Muscle of arm (tissue), 12 donors: ENCODE measurements around the gene POLA2. TPM values are rescaled to one million over a fixed set of nuclear protein-coding genes. Genes with fewer than 3 reads are reported as not detected.
A peak's percentile ranks its signal among the peaks of the same experiment; 100 is the strongest.
"Not testable (repeated sequence)": the region's sequence is repeated elsewhere in the genome, so short reads cannot be mapped to it uniquely, and the experiment has no call there.

Experiments used
- DNase-seq: peaks from one replicate; pipeline ENCODE4 v3.0.0-alpha.2; 2013
- polyA plus RNA-seq, 12 donors: library from polyadenylated mRNA; unstranded; fragments of 120-200 nt; gene quantifications; one replicate each; pipeline ENCODE4 v1.2.1, GENCODE V29; 2013; ENCODE audit not compliant: insufficient read length in 12 of 12

The POLA2 gene
- polyA plus RNA-seq, 12 donors, result 30.7 to 52.6 (median 39.3) TPM; not detected in 1

DNA sequence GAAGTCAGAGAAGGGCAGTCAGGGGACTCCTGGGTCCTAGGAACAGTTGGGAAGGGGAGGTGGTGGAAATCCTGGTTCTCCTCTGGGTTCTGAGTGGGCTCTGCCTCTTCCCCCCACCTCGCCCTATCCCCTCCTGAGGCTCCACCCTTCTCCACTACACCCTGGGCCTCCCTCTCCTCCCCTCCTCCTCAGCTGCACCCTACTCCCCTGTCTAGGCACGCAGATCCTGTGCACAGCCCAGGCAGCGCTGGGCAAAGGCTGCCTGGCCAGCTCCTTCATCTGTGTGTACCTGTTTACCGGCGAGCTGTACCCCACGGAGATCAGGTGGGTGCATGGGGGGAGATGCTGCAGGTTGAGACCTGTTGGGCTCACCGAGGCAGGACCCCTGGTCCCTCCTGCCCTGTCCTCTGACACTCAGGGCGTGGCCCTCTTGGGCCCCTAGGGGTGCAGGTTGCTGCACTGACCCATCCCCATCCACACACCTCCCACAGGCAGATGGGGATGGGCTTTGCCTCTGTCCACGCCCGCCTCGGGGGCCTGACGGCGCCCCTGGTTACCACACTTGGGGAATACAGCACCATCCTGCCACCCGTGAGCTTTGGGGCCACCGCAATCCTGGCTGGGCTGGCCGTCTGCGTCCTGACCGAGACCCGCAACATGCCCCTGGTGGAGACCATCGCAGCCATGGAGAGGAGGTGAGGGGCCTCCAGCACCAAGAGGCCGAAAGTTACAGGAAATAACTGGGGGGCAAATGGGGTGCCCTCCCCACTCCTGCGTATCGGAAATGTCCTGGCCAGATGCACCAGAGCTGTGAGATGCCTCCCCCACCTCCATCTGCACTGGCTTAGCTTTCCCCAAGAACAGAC lies 25.3 kb upstream of the POLA2 start:
- DNase-seq, result no peak

DNA sequence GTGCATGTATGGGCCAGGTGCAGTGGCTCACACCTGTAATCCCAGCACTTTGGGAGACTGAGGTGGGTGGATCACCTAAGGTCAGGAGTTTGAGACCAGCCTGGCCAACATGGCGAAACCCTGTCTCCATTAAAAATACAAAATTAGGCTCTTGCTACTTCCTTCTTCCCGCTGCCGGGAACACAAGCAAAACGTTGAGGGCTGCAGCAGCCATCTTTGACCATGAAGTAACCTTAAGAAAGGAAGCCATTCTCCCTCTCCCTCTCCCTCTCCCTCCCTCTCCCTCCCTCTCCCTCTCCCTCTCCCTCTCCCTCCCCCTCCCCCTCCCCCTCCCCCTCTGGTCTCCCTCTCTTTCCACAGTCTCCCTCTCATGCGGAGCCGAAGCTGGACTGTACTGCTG lies 23.5 kb upstream of the POLA2 start:
- not testable (repeated sequence) for DNase-seq

DNA sequence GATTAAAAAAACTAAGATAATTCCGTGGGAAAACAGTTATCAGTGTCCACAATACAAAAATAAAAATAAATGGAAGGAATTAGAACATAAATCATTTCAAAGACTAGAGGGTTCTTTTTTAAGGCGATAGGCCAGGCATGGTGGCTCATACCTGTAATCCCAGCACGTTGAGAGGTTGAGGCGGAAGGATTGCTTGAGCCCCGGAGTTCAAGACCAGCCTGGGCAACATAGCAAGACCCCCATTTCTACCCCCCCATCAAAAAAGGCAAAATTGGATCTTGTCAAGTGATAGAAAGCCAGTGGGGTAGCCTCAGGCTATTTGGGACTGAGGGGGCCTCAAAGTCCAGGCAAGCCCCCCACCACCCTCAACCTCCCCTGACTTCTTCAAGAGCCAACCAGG lies 20.6 kb upstream of the POLA2 start:
- DNase-seq, result no peak

DNA sequence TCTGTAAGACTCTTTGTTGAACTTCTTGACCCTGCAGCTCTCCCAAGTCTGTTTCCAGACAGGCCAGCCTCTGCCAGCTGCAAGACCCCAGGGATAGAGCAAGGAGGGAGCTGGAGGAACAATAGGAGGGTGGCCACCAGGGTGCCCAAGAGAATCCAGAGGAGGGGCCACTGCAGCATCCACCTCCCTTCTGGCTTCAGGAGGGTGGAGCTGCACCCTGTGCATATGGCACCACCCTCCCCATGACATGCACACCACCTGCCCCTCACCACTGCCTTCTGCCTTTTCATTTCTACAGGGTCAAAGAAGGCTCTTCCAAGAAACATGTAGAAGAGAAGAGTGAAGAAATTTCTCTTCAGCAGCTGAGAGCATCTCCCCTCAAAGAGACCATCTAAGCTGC lies 20.1 kb upstream of the POLA2 start:
- no peak for DNase-seq

DNA sequence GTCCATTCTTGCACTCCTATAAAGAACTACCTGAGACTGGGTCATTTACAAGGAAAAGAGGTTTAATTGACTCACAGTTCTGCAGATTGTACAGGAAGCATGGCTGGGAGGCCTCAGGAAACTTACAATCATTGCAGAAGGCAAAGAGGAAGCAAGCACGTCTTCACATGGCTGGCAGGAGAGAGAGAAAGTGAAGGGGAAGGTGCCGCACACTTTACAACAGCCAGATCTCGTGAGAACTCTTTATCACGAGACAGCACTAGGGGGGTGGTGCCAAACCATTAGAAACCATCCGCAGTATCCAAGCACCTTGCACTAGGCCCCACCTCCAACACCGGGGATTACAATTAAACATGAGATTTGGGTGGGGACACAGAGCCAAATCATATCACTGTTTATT lies 19.4 kb upstream of the POLA2 start:
- no peak for DNase-seq

DNA sequence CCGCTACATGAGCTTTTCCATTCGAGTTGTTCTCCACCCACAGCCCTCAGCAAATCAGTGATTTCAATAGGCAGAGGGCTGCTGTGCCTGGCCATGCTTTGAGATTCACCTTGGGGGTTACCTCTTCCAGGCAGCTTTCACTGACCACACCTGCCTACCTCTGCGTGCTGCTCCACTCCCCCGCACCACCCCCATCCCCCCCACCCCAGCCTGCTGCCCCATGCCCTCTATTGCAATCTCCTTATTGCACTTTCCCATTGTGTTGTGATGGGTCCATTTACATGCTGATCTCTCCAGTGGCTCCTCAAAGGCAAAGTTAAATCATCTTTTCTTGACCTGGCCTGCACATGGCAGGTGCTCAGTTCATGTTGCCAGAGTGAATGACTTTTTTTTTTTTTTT lies 18.0 kb upstream of the POLA2 start:
- DNase-seq, result no peak

DNA sequence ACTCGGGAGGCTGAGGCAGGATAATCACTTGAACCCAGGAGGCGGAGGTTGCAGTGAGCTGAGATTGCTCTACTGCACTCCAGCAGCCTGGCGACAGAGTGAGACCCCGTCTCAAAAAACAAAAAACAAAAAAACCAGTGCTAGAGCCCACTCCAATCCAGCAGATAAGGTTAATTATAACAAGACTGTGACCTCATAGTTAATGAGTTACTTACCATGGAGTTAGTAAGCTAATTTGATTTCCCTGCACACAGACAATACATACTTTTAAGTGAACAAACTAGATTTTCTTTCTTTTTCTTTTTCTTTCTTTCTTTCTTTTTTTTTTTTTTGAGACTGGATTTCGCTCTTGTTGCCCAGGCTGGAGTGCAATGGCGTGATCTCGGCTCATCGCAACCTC lies 16.7 kb upstream of the POLA2 start:
- DNase-seq, result not testable (repeated sequence)

DNA sequence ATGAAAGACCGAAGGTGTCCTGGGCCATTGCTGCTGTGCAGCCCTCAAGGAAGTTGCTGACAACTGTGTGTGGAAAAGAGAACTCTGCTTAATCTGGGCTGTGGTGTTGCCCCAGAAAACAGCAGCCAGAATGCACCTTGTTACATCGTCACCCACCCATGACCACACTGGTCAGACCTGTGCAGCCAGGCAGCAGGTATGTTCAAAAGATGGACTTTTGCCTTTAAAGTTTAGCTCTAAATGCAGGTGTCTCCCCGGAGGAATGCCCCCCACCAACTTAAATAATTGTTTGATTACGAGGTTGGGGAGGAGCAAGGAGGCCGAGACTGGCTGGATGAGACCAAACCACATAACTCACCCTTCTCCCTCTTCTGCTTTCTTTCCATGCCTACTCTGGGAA lies 15.3 kb upstream of the POLA2 start:
- DNase-seq, result no peak

DNA sequence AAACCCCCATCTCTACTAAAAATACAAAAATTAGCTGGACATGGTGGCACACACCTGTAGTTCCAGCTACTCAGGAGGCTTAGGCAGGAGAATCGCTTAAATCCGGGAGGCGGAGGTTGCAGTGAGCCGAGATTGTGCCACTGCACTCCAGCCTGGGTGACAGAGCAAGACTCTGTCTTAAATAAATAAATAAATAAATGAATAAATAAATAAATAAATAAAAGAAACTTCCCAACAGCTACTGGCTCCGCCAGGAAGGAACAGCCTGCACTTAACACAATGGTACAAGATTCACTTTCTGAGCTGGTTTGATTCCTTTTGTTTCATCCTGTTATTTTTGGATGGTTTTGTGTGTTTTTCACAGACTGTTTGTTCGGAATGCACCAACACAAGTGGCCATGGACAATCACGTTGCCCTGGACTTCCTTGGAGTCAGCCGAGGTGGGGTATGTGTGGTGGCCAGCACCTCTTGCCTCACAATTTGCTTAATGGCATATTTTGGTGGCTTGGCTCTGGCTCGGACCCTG lies 13.5 kb upstream of the POLA2 start:
- DNase-seq, result not testable (repeated sequence)

DNA sequence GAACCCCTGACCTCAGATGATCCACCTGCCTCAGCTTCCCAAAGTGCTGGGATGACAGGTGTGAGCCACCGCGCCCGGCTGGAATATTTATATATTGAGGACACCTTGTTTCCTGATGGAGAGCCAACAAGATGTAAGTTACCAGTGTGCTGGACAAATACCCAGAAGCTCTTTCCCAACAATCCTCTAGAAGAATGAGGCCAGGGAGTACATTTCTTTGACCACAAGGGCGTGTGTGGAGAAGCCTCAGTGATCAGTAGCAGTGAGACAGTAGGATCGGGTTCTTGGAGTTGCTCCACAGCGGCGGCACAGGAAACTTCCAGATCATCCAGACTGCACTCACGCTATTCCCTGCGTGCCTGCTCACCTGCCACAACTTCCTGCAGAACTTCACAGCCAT lies 10.3 kb upstream of the POLA2 start:
- DNase-seq, result no peak

DNA sequence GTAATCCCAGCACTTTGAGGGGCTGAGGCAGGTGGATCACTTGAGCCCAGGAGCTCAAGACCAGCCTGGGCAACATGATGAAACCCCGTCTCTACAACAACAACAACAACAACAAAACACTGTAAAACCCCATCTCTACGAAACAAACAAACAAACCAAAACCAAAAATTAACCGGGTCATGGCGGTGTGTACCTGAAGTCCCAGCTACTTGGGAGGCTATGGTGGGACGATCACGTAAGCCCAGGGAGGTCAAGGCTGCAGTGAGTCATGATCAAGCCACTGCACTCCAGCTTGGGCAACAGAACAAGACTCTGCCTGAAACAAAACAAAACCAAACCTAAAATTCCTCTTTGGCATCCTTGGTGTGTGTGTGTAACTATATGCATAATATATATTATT lies 7.0 kb upstream of the POLA2 start:
- DNase-seq, result no peak

DNA sequence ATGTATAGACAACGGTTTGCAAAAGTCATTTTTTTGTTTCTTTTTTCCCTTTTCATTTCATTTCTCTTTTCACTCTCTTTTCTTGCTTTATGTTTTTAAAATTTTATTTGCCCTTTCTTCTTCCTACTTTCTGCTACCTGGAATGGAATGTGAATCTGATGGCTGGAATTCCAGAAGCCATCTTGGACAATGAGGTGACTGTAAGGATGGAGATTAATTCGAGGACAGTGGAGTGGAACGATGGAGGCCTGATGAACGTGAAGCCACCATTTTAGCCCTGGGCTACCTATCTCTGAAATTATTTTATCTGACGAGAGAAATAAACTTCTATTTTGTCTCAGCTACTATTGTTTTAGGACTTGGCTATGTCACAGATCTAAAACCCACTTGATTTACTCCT lies 2.8 kb upstream of the POLA2 start:
- DNase-seq, result no peak

DNA sequence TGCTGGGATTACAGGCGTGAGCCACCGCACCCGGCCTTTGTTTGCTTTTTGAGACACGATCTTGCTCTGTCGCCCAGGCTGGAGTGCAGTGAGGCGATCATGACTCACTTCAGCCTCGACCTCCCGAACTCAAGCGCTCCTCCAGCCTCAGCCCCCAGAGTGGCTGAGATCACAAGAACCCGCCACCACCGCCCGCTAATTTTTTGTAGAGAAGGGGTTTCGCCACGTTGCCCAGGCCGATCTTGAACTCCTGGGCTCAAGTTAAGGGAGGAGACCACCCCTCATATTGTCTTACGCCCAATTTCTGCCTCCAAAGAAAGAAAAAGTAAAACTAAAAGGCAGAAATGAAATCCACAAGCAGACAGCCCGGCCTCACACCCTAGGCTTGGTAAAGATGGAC lies 1.5 kb upstream of the POLA2 start:
- DNase-seq, result no peak

DNA sequence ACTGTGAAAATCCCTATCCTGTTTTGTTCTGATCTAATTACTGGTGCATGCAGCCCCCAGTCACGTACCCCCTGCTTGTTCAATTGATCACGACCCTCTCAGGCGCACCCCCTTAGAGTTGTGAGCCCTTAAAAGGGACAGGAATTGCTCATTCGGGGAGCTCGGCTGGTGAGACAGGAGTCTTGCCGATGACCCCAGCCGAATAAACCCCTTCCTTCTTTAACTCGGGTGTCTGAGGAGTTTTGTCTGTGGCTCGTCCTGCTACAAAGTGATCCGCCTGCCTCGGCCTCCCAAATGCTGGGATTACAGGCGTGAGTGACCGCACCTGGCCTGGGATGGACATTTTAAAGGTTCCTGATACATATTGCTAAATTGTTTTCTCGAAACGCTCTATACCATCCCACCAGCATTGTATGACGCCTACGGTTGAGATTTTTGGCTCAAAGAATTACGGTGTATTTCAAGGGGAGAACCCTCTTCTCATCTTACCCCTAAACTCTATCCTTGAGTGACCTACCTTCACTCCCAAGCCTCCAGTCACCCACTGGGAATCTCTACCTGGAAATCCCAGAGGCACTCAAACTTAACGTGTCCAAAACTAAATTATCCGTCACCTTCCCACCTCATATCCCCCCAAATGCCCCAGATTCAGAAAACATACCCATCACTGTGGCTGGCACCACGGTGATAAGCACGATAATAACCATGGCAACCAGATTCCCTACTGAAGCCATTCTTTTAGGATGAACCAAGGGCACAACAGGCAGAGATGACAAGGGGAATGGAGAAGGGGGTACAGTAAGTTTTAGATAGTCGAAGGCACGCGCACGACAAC lies 789 bp upstream of the POLA2 start:
- no peak for DNase-seq

DNA sequence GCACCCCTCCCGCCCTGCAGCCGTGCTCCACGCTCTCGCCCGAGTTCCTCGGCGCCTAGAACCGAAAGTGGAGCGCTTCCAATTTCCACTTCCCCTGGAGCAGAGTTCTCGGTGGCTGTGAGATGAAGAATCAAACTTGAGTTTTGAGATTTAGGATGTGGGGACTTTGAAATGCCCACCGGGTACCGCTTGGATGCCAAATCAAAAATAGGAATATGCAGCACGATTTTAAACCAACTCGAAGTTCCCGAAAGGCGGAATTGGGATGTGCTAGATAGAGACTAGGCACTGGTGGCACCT lies 569 bp downstream of the POLA2 start:
- DNase-seq, result no peak

DNA sequence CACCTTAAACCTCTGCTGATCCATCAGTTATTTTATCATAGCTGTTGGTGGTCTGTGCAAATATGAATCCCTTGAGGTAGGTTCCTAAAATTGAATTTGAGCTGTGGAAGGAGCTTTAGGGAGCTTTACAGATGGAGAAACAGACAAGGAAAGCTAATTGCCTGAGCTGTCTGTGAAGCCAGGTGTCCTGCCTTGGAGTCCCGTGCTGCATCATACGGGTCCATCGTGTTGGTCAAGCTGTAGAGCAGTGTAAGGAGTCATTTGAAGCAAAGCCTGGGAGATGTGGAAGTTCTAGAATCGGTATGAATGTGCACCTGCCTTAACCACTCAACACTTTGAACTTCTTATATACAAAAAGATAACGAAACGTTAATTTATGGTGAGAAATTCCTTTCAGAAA lies 1.0 kb downstream of the POLA2 start:
- DNase-seq, result no peak

DNA sequence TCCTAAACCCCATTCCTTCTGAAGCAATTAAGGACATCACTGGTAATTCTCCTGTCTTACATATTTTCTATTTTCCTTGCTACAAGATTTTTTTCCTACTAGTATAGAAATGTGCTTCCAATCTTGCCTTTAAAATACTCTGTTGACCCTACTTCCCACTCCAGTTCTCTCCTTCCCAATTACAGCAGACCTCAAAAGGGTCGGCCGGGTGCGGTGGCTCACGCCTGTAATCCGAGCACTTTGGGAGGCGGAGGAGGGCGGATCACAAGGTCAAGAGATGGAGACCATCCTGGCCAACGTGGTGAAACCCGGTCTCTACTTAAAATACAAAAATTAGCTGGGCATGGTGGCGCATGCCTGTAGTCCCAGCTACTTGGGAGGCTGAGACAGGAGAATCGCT lies 3.0 kb downstream of the POLA2 start:
- not testable (repeated sequence) for DNase-seq

DNA sequence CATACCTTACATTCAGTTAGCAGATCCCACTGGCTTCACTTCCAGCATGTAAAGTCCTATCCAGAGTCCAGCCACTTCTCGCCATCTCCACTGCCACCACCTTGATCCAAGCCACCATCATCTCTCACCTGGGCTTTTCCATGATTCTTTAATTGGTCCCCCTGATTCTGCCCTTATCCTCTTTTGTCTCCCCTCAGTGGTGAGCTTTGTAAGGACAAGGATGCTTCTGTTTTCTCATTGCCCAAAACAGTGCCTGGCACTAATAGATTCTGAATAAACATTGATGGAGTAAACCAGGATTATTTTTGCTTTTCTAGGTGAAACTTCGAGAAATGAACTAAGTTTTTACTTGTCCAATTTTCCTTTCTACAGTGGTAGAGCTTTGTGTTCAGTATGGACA lies 4.4 kb downstream of the POLA2 start:
- DNase-seq, result no peak

DNA sequence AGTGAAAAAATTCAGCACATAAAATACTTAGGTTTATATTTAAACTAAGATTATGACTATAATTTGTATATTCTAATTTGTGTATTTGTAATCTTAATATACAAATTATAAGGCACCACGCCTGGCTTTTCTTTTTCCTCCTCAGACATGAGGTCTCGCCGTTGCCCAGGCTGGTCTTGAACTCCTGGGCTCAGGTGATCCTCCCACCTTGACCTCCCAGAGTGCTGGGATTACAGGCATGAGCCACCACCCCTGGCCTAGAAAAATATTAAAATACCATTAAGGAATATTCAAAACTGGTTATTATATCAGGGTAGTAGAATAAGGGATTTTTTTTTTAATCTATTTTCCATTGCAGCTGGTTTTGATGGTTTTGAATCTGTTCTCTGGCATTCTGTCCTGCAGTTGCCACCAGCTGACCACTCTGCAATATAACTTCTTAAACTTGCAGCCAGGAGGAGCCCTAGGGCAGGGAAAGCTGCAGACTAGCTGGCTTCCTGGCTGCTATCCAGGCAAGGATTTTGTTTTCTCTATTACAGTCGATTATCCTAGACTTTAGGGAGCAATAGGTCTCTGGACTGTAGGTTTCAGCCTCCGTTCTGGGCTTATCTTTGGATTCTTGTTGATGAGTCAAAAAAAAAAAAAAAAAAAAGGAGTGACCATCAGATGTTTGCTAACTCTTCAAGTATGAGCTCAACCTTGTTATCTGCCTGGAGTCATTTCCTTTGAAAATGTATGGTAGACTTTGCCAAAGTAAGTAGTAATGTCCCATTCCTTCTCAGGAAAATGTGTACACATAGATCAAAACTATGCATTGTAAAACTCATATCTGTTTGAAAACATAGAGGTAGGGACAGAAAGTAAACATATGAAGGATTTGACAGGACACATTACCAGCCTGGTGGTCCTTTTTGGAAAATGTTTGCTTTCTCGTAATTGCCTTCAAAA lies 13.2 kb downstream of the POLA2 start:
- DNase-seq, result peak; percentile 90

DNA sequence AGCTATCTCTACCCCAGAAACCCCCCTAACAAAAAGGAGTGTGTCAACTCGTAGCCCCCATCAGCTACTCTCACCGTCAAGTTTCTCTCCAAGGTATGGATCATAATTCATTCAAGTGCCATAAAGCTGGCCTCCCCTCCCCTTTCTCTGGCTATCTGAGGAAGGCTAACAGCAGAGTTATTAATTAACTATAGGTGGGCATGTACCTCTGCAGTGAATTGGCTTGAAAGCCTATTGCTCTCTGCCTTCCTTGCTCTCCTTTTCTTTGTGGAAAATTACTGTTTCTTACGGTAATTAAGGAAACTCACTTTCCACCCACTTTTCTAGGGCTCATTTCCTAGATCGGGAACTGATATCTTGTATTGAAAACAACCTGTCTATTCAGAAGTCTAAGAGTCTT lies 14.1 kb downstream of the POLA2 start:
- DNase-seq, result no peak

DNA sequence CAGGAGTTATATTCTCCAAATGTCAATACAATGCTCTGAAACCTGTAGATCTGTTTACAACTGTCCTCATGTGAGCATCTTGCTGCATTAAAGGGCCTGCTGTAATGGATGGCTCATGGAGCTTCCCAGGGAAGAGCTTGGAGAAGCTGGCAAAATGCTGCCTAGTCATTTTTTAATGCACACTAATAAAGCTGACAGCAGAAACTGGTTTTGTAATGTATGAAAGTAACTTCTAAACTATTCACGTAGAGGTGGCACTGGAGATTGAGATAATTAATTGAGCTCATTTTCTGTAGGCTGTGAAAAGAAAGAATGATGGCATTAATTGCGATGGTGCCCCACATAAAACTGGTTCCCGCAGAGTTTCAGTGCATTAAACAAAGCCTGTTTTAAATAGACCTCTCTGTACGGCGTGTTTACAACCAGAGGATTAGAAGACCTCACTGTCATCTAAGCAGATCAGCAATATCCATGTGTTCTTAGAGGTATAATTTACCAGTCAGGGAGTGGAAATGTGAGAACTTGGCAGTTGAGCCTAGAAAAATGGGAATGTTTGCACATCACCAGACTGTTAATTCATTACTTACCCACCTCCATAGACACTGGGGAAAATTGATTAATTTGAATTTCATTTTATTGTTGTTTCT lies 16.0 kb downstream of the POLA2 start:
- no peak for DNase-seq
